ENCODE results near the gene SPATA6. TPM values are rescaled to one million over a fixed set of nuclear protein-coding genes. Genes with fewer than 3 reads are reported as not detected.

The SPATA6 gene
- total and polyA plus RNA-seq, 2 of the 8 experiments (the other 6 are each of a cell fraction or from before 2014, with no cell fraction given): 2.4 to 17.2 TPM

DNA sequence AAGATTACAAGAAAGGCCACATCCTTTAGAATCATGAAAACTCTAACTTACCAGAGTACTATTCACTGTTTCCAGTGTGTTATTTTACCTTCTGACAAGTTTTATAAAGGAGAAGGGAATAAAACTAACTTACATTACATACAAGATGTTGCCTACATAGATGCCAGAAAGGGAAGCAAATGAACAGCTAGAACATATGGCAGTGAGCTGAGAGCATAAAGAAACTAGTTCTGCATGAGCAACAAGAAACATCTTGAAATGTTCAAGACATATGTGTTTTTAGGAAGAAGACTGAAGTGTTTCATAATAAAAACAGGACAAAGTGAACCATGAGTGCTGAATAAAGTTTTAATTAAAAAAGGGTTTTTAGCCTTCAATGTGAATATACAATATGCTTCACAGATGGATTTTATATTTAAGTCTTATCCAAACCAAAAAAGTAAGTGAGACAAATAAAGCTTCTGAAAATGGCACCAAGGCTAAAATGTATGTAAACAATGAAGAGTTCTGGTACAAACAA lies 210.1 kb downstream of the SPATA6 start (continued):
- TF ChIP-seq, protein P1, sequence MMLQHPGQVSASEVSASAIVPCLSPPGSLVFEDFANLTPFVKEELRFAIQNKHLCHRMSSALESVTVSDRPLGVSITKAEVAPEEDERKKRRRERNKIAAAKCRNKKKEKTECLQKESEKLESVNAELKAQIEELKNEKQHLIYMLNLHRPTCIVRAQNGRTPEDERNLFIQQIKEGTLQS (IDR thresholded peaks at IDR 0.05; ENCODE audit: insufficient read depth, low read depth, low read length): no peak
- TF ChIP-seq SAP30 (IDR thresholded peaks at IDR 0.05; ENCODE audit: insufficient read depth, insufficient replicate concordance, low read length) (no peak), EGR1 (IDR thresholded peaks at IDR 0.05; ENCODE audit: borderline replicate concordance, low read depth, low read length) (no peak), SRF (IDR thresholded peaks at IDR 0.05; ENCODE audit: low read depth, low read length) (no peak), ASH2L (IDR thresholded peaks at IDR 0.05; ENCODE audit: low read length) (no peak)
- TF ChIP-seq, protein P2, sequence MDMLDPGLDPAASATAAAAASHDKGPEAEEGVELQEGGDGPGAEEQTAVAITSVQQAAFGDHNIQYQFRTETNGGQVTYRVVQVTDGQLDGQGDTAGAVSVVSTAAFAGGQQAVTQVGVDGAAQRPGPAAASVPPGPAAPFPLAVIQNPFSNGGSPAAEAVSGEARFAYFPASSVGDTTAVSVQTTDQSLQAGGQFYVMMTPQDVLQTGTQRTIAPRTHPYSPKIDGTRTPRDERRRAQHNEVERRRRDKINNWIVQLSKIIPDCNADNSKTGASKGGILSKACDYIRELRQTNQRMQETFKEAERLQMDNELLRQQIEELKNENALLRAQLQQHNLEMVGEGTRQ (IDR thresholded peaks at IDR 0.05; ENCODE audit: low read length): no peak

All from H1 (cell line).